ENCODE measurements around the gene STAC2. TPM values are rescaled to one million over a fixed set of nuclear protein-coding genes. Genes with fewer than 3 reads are reported as not detected.

Gene STAC2
- total RNA-seq, 1 experiment from 2014 or later = not detected

DNA sequence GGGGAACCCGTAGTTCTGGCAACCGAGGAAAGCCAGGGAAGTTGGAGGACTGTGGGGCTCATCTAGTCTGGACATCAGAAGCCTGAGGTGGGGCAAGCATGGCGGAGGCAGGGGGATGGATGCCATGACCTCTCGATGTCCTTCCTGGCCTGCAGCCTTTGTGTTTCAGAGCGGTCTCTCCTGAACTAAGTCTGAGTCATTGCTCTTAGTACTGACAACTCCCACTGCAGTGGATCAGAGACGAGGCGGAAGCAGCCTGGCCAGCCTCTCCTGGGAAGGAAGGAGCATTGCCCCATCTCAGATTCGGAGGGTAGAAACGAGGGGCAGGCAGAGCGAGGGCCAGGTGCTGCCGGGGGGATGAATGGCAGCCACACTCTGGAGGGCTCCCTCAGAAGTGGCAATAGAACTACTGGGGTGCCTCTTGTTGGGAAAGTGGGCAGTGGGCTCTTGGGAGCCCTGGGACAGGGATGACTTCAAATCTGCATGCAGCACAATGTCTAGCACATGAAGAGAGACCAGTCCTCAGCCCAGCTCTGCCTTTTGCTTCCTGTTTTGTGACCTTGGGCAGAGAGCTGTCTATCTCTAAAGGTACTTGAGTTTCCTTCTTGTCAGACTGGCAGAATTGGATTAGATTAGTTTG lies 3.6 kb upstream of the STAC2 start:
- Histone ChIP-seq H3K4me3 (ENCODE audit: low read length) (no peak overlapping the region), H3K27me3 (ENCODE audit: low read length) (no peaks in the 10 kb centered on the region), H3K27ac (ENCODE audit: low read length) (no peak overlapping the region), H3K79me2 (ENCODE audit: low read length) (no peaks in the 10 kb centered on the region), H3K9me2 (replicated peaks; ENCODE audit: insufficient read depth, low read length) (no peaks in the 10 kb centered on the region), H4K20me1 (ENCODE audit: insufficient read depth, low read depth, low read length) (no peaks in the 10 kb centered on the region), H2AFZ (ENCODE audit: low read length) (no peak overlapping the region), H3K9me3 (ENCODE audit: low read length) (no peaks in the 10 kb centered on the region), H3K36me3 (ENCODE audit: insufficient read depth, low read length) (no peaks in the 10 kb centered on the region), H3K4me1 (ENCODE audit: low read length) (peaks cover 19% of the 10 kb centered on the region), H3K9ac (ENCODE audit: low read length) (no peak overlapping the region), H3K4me2 (ENCODE audit: low read depth, low read length, poor library complexity, severe bottlenecking) (no peak overlapping the region)
- DNase-seq = no peak

DNA sequence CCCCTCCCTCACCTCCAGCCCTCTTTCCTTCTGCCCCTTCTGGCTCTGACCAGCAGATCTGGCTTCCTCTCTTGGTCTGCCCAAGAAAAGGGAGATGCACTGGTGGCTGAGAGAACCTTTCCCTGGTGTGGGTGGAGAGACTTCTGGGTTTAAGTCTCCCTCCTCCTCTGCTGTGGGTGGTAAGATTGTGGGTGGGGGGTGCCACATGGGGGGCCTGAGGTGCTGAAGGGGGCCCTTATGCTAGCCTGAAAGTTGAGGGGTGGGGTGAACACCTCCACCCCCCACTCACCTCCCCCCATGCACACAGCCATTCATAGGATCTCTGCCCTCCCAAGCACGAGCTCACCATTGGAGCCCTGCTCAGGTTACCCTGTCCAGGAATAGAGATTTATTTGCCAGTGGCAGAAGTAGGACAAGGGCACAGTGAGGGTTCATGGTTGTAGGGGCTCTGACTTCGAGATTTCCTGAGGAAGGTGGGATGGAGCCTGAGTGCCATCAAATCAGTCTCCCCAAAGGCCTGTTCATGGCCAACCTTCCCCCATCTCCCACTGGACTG lies 1.7 kb upstream of the STAC2 start:
- DNase-seq = no peak
- H4K20me1 ChIP-seq (ENCODE audit: insufficient read depth, low read depth, low read length) = no peaks in the 10 kb centered on the region
- H3K79me2 ChIP-seq (ENCODE audit: low read length) = no peaks in the 10 kb centered on the region
- peaks cover 19% of the 10 kb centered on the region for H3K4me1 ChIP-seq (ENCODE audit: low read length)
- H3K9me3 ChIP-seq (ENCODE audit: low read length) = no peaks in the 10 kb centered on the region
- no peak overlapping the region for H2AFZ ChIP-seq (ENCODE audit: low read length)
- H3K27me3 ChIP-seq (ENCODE audit: low read length) = no peaks in the 10 kb centered on the region
- no peak overlapping the region for H3K27ac ChIP-seq (ENCODE audit: low read length)
- no peak overlapping the region for H3K4me3 ChIP-seq (ENCODE audit: low read length)
- no peaks in the 10 kb centered on the region for H3K36me3 ChIP-seq (ENCODE audit: insufficient read depth, low read length)
- no peaks in the 10 kb centered on the region for H3K9me2 ChIP-seq (replicated peaks; ENCODE audit: insufficient read depth, low read length)
- no peak overlapping the region for H3K4me2 ChIP-seq (ENCODE audit: low read depth, low read length, poor library complexity, severe bottlenecking)
- H3K9ac ChIP-seq (ENCODE audit: low read length) = no peak overlapping the region

DNA sequence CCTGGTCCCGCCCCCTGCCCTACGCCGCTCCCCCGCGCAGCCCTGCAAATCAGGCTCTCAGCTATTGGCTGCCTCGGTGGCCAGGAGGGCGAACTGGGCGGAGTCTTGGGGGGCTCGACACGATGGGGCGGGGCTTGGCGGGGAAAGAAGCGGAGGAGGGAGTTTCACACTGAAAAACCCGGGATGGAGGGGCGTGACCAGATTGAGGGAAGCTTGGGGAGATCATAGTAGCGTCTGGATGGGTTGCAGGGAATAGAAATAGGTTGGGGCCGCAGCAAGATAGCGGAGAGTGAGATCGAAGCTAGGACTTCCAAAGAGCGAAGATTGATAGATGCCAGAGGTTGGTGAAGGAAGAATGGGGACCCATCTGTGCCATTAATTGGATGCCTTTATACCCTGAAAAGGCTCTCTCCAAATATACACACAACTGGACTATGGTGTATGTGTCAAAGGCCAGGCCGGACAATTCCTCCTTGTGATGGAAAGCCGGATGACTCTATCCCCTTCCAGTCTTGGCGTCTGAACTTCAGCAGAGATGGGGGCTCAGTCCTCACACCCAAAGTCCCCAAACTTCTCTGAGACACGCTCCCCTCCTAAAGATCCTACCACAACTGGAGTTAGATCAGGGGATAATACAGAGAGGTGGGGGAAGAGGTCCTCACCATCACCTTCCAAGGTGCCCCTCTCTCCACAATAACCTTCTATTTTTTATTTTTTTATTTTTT lies 376 bp upstream of the STAC2 start:
- H3K9me3 ChIP-seq (ENCODE audit: low read length) = no peaks in the 10 kb centered on the region
- H4K20me1 ChIP-seq (ENCODE audit: insufficient read depth, low read depth, low read length) = no peaks in the 10 kb centered on the region
- no peaks in the 10 kb centered on the region for H3K36me3 ChIP-seq (ENCODE audit: insufficient read depth, low read length)
- no peaks in the 10 kb centered on the region for H3K27me3 ChIP-seq (ENCODE audit: low read length)
- H2AFZ ChIP-seq (ENCODE audit: low read length) = no peak overlapping the region
- H3K4me3 ChIP-seq (ENCODE audit: low read length) = no peak overlapping the region
- DNase-seq = no peak
- no peak overlapping the region for H3K4me2 ChIP-seq (ENCODE audit: low read depth, low read length, poor library complexity, severe bottlenecking)
- H3K79me2 ChIP-seq (ENCODE audit: low read length) = no peaks in the 10 kb centered on the region
- H3K9ac ChIP-seq (ENCODE audit: low read length) = no peak overlapping the region
- H3K27ac ChIP-seq (ENCODE audit: low read length) = no peak overlapping the region
- no peaks in the 10 kb centered on the region for H3K9me2 ChIP-seq (replicated peaks; ENCODE audit: insufficient read depth, low read length)
- H3K4me1 ChIP-seq (ENCODE audit: low read length) = peaks cover 6% of the 10 kb centered on the region

DNA sequence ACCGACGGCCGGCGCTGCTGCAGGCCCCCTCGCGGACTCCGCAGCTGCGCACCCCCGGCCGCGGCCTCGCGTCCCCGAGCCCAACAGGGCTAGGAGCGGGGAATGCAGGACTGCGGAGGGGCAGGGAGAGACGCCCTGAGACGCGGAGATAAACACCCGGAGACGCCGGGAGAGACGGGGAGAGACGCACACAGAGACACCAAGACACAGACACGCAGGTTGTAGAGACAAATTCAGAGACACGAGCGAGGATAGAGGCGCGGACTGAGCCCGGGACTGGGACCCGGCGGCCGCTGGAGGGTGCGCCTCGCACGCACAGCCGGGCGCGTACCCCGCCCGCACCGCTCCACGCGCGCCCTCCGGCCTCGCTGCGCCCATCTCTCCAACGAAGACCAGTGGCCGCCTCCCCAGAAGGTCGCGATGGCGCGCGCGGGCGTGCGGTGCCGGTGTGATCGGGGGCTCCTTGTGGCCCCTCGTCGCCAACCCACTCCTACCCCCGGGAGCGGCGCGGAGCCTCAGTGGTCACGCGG lies 902 bp downstream of the STAC2 start:
- H3K9ac ChIP-seq (ENCODE audit: low read length) = no peak overlapping the region
- no peaks in the 10 kb centered on the region for H3K36me3 ChIP-seq (ENCODE audit: insufficient read depth, low read length)
- no peaks in the 10 kb centered on the region for H4K20me1 ChIP-seq (ENCODE audit: insufficient read depth, low read depth, low read length)
- no peaks in the 10 kb centered on the region for H3K27me3 ChIP-seq (ENCODE audit: low read length)
- no peaks in the 10 kb centered on the region for H3K9me2 ChIP-seq (replicated peaks; ENCODE audit: insufficient read depth, low read length)
- no peaks in the 10 kb centered on the region for H3K79me2 ChIP-seq (ENCODE audit: low read length)
- no peaks in the 10 kb centered on the region for H3K9me3 ChIP-seq (ENCODE audit: low read length)
- DNase-seq = no peak
- H3K4me1 ChIP-seq (ENCODE audit: low read length) = no peaks in the 10 kb centered on the region; the same call in 1 of the 2 replicates
- no peak overlapping the region for H3K27ac ChIP-seq (ENCODE audit: low read length)
- no peak overlapping the region for H2AFZ ChIP-seq (ENCODE audit: low read length)
- H3K4me2 ChIP-seq (ENCODE audit: low read depth, low read length, poor library complexity, severe bottlenecking) = no peak overlapping the region
- no peak overlapping the region for H3K4me3 ChIP-seq (ENCODE audit: low read length)

DNA sequence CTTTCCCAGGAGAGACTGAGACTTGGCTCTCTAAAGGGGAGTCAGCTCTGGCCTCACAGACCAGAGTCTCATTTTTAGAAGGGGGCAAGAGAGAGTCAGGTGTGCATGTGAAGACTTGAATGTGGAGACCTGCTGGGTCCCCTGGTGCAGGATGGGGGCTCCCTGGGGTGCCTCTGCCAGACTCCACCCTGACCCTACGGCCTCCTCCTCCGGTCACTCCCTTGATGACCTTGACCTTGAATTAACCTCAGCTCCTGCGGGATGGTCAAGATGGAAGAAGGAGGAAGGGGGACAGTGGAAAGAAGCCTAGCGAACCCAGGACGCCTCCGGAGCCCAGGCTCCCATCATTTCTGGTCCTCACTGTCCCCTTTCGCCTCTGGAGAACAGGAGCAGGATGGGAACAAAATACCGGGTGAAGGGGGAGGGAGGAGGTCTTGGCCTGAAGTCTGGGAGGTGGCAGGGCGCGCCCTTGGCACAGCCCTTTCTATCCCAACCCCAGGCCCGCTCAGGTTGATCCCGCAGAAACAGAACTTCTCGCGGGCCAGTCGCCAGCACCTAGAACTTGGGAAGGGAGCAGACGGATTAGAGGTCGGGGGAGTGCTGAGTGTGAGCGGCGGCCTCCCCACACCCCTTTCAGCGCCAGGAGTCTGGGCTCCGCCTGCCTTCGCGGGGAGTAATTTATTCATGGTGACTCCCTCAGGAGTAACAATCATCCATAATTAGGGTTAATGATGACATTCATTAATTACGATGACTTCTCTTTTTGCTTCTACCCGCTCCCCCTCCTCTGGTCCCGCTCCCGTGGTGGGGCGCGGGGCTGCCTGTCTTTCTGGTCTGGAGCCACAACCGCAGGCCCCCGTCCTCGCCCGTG lies 1.6 kb downstream of the STAC2 start:
- Histone ChIP-seq H3K79me2 (ENCODE audit: low read length) (no peaks in the 10 kb centered on the region), H3K9ac (ENCODE audit: low read length) (no peak overlapping the region), H3K27ac (ENCODE audit: low read length) (no peak overlapping the region), H3K4me2 (ENCODE audit: low read depth, low read length, poor library complexity, severe bottlenecking) (no peak overlapping the region), H3K4me3 (ENCODE audit: low read length) (no peak overlapping the region), H3K4me1 (ENCODE audit: low read length) (no peaks in the 10 kb centered on the region; the same call in 1 of the 2 replicates), H3K9me3 (ENCODE audit: low read length) (no peaks in the 10 kb centered on the region), H3K9me2 (replicated peaks; ENCODE audit: insufficient read depth, low read length) (no peaks in the 10 kb centered on the region), H4K20me1 (ENCODE audit: insufficient read depth, low read depth, low read length) (no peaks in the 10 kb centered on the region), H2AFZ (ENCODE audit: low read length) (no peak overlapping the region), H3K27me3 (ENCODE audit: low read length) (no peaks in the 10 kb centered on the region), H3K36me3 (ENCODE audit: insufficient read depth, low read length) (no peaks in the 10 kb centered on the region)
- DNase-seq = no peak

DNA sequence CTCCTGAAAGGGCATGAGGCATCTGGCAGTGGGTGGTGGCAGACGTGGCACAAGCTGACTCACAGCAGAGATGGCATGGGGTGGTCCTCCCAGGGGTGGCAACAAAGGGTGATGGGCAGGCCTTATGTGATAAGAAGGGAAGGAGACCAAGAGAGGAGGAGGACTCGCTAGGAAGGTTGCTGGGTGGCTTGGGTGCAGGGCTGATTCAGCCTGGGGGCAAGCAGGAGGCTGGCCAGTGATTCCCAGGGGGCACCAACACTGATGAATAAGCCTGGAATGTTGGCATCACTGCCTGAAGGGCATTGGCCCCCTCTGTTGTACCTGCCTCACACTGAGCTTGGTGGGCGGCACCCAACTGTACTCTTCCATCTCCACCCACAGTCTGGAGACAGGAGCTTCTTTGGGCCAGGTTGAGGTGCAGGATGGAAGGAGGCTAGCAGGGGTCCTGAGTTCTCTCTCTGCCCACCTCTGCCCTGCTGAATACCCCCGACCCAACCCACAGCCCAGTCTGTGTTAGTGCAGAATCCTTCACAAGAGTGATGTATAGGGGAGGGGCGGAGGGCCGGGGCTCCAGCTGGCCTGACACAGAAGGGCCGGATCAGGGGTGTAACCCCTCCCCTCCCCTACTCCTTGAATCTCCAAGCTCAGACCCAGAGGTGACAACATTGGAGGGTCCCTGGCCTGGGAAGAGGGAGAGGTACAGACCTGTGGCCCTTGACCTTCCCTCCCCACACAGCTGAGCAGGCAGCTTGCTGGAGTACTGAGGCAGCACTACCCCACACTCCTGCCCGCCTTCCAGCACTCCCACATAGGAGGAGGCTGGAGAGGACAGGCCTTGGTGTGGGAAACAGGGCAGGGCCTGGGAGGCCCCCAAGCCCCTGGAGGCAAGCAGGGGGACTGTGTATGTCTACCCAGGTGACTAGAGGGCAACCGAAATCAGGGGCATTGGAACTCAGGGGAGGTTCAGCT lies 2.6 kb downstream of the STAC2 start:
- H3K9me2 ChIP-seq (replicated peaks; ENCODE audit: insufficient read depth, low read length) = no peaks in the 10 kb centered on the region
- H4K20me1 ChIP-seq (ENCODE audit: insufficient read depth, low read depth, low read length) = no peaks in the 10 kb centered on the region
- H3K9ac ChIP-seq (ENCODE audit: low read length) = no peak overlapping the region
- no peaks in the 10 kb centered on the region for H3K27me3 ChIP-seq (ENCODE audit: low read length)
- no peak overlapping the region for H3K4me2 ChIP-seq (ENCODE audit: low read depth, low read length, poor library complexity, severe bottlenecking)
- H3K4me1 ChIP-seq (ENCODE audit: low read length) = no peaks in the 10 kb centered on the region; the same call in 1 of the 2 replicates
- no peak overlapping the region for H3K4me3 ChIP-seq (ENCODE audit: low read length)
- H3K27ac ChIP-seq (ENCODE audit: low read length) = no peak overlapping the region
- H2AFZ ChIP-seq (ENCODE audit: low read length) = no peak overlapping the region
- H3K9me3 ChIP-seq (ENCODE audit: low read length) = no peaks in the 10 kb centered on the region
- DNase-seq = no peak
- no peaks in the 10 kb centered on the region for H3K36me3 ChIP-seq (ENCODE audit: insufficient read depth, low read length)
- H3K79me2 ChIP-seq (ENCODE audit: low read length) = no peaks in the 10 kb centered on the region

DNA sequence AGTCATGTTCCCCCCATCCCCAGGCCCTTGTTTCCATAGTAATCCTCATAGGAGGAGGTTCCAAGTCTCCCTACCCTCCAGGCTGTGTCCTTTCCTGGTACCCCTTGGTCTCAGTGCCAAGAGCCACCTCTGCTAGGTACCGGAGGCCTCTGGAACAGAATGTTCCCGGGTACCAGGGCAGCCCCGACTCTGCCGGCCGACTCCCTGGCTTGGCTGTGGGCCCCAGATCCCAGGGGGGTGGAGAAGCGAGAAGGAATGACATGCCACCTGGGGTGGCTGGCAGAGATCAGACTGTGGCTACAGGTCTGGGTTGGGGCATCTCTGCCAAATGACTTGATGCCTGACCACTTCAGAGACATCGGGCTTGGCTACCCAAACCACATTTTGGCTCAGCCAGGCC lies 3.6 kb downstream of the STAC2 start:
- Histone ChIP-seq H3K9me3 (ENCODE audit: low read length) (no peaks in the 10 kb centered on the region), H3K79me2 (ENCODE audit: low read length) (no peaks in the 10 kb centered on the region)
- DNase-seq = no peak

More for the DNA sequence above, 3.6 kb downstream of the STAC2 start:
- Histone ChIP-seq H3K36me3 (ENCODE audit: insufficient read depth, low read length) (no peaks in the 10 kb centered on the region), H3K27me3 (ENCODE audit: low read length) (no peaks in the 10 kb centered on the region), H3K4me1 (ENCODE audit: low read length) (no peaks in the 10 kb centered on the region; the same call in 1 of the 2 replicates), H4K20me1 (ENCODE audit: insufficient read depth, low read depth, low read length) (no peaks in the 10 kb centered on the region), H3K9ac (ENCODE audit: low read length) (no peak overlapping the region), H3K27ac (ENCODE audit: low read length) (no peak overlapping the region), H2AFZ (ENCODE audit: low read length) (no peak overlapping the region), H3K4me2 (ENCODE audit: low read depth, low read length, poor library complexity, severe bottlenecking) (no peak overlapping the region), H3K4me3 (ENCODE audit: low read length) (no peak overlapping the region), H3K9me2 (replicated peaks; ENCODE audit: insufficient read depth, low read length) (no peaks in the 10 kb centered on the region)

Data from Karpas-422 (cell line).